Stimulated activated CD4-positive, alpha-beta T cell treated with anti-CD3 and anti-CD28 coated beads, Interleukin-4, amount 100 ng/mL, for 24 hours (primary cell): ENCODE measurements around the gene CRTC3.
A peak's percentile ranks its signal among the peaks of the same experiment; 100 is the strongest.
"Not testable (repeated sequence)": the region's sequence is repeated elsewhere in the genome, so short reads cannot be mapped to it uniquely, and the experiment has no call there.

ENCODE experiments used
- DNase-seq: peaks from one replicate; pipeline ENCODE4 v3.0.0-alpha.2; 2020

Gene CRTC3

GRCh38 chr15:90657520-90658172 is 127.9 kb downstream of the CRTC3 start:
- DNase-seq, result peak; percentile 63

DNA sequence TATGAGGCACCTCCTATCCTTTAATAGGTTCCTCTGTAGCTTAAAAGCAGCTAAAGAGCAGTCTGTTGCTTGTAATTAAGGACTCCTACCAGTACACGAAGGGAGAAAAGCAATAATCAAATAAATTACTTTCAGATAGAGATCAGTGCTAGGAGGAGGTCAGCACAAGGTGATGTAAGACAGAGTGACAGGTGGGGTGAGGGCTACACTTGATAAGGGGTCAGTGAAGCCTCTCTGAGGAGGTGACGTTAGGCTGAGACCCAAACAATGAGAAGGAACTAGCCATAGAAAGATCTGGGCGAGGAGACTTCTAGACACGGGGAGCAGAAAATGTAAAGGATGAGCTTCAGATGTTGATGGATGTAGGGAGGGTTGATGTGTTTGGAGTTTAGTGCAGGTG is 129.8 kb downstream of the CRTC3 start:
- no peak for DNase-seq

DNA sequence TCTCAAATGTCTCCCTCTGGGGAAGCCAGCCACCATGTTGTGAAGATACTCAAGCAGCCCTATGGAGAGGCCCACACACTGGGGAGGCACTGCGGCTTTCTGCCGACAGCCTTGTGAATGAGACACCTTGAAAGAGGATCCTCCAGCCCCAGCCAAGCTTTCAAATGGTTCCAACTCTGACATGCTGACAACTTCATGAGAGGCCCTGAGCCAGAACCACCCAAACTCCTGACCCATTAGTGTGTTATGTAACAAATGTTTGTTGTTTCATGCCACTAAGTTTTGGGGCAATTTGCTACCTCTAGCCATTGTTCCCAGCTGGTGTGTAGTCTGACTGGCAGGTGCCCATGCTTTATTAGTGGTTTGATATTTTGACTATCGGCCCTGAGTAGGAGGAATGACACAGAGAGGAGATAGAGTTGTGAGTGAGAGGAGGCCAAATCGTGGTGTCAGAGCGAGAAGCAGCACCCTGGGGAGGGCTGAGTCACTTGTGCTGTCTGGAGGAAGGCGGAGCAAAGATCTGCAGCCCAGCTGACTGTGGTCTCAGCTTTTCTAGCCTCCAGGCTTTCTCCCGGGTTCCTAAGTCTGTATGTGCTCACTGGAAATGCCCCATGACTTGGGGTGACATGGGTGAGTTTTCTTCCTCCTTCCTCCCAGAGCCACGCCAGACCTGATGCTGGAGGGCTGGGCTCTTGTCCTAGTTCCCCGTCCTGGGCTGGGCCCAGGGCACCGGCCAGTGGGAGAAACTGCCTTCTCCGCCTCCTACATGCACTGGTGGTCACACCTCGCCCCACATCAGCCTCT is 130.7 kb downstream of the CRTC3 start:
- peak; percentile 83 for DNase-seq

- not testable (repeated sequence) for DNase-seq
These were observed 131.2 kb downstream of the CRTC3 start for GRCh38 chr15:90660999-90661330.

DNA sequence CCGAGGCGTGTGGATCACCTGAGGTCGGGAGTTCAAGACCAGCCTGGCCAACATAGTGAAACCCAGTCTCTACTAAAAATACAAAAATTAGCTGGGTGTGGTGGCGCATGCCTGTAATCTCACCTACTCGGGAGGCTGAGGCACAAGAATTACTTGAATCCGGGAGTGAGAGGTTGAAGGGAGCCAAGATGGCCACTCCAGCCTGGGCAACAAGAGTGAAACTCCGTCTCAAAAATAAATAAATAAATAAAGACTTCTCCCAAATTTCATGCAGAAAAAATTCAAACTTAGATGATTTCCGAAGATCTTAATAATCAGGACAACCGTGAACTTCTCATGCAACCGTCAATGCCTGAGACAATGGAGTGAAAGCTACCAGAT is 134.3 kb downstream of the CRTC3 start:
- DNase-seq, result not testable (repeated sequence)

DNA sequence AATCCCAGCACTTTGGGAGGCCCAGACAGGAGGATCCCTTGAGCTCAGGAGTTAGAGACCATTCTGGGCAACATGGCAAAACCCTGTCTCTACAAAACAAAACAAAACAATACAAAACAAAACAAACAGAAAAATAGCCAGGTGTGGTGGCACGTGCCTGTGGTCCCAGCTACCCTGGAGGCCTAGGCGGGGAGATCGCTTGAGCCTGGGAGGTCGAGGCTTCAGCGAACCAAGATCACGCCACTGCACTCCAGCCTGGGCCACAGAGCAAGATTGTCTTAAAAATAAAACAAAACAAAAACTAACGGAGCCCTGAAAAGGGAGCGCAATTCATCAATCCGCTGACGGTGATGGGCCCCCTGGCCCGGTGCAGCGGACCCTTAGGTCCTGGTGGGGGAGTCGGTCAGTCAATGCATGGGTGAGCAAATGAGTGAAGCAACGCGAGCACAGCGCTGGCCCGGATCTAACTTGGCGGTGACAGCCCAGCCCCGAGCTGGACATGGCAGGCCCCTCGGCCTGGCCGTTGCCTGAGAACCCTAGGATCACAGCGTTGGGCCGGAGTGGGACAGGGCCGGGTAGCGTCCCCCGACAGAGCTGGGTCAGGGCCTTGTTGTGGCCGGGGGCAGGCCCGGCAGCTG is 135.0 kb downstream of the CRTC3 start:
- DNase-seq, result no peak

- DNase-seq, result peak; percentile 41
These were observed 135.8 kb downstream of the CRTC3 start for GRCh38 chr15:90665288-90666134.

DNA sequence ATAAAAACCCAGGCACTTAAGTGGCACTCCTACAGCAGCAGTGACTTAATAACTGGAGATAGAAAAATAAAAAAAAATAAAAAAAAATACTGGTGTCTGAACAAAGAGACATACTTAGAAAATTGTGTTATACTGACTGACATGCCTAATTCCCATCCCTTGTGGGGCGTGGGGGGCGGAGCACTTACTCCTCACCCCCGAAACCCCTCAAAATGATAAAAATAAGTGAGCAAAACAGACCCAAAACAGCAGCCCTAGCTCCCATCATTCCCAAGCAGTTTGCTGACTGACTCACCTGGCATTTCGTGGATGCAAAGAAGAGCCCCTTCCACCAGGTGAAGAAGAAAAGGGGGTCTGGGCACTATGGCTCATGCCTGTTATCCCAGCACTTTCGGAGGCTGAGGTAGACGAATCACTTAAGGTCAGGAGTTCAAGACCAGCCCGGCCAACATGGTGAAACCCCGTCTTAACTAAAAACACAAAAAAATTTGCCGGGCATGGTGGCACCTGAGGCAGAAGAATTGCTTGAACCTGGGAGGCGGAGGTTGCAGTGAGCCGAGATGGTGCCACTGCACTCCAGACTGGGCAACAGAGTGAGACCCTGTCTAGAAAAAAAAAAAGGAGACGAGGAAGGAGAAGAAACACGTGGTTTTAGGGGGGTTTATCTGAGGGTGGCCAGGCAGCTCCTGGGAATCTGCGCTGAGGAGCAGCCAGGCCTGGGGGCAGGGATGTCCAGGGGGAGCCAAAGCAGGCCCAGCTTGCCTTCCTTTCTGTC is 136.6 kb downstream of the CRTC3 start:
- DNase-seq, result no peak

- no peak for DNase-seq
These were observed 137.5 kb downstream of the CRTC3 start for GRCh38 chr15:90667073-90667754.

DNA sequence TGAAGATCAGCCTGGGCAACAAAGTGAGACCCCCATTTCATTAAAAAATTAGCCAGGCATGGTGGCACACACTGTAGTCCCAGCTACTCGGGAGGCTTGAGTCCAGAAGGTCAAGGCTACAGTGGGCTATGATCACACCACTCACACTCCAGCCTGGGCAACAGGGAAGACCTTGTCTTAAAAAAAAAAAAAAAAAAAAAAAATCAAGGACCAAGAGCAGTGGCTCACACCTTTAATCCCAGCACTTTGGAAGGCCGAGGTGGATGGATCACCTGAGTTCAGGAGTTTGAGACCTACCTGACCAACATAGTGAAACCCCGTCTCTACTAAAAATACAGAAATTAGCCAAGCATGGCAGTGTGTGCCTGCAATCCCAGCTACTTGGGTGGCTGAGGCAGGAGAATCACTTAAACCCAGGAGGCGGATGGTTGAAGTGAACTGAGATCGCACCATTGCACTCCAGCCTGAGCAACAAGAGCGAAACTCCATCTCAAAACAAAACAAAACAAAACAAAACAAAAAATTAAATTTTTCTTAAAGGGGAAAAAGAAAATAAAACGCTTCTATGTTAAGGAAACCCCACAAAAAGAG is 138.1 kb downstream of the CRTC3 start:
- not testable (repeated sequence) for DNase-seq

GRCh38 chr15:90670631-90671030 is 140.9 kb downstream of the CRTC3 start:
- not testable (repeated sequence) for DNase-seq

- no peak for DNase-seq
These were observed 141.5 kb downstream of the CRTC3 start for GRCh38 chr15:90671216-90671615.

- DNase-seq, result not testable (repeated sequence)
These were observed 143.6 kb downstream of the CRTC3 start for GRCh38 chr15:90673357-90673756.

DNA sequence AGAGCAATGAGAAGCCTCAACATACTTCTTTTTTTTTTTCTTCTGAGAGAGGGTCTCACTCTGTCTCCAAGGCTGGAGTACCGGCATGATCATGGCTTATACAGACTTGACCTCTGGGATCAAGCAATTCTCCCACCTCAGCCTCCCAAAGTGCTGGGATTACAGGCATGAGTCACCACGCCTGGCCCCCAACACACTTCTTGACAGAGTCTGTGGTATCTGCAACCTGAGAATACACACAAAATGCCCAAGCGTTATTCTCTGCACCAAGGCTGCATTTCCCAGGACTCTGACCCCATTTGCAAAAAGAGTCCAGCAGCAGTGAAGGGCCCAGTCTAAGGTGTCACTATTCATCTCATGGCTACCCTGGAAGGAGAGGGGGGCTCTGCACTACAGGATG is 144.8 kb downstream of the CRTC3 start:
- DNase-seq, result no peak

DNA sequence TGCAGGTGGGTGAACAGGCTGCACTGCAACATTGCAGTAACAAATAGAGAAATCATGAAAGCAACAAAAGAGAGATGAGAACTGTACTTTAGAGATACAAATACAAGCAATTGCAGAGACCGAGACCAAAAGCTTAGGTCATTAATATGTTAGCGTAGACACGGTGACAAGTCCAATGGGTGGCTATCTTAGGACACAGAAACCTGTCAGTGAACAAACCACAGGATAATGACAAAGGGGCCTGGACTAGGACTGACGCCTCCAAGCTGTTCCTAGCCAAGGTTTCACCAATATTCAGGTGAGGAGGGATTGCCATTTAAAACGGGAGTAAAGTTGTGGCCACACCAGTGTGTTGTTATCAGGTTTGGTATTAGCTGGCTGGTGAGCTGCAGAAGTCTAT is 145.7 kb downstream of the CRTC3 start:
- no peak for DNase-seq

DNA sequence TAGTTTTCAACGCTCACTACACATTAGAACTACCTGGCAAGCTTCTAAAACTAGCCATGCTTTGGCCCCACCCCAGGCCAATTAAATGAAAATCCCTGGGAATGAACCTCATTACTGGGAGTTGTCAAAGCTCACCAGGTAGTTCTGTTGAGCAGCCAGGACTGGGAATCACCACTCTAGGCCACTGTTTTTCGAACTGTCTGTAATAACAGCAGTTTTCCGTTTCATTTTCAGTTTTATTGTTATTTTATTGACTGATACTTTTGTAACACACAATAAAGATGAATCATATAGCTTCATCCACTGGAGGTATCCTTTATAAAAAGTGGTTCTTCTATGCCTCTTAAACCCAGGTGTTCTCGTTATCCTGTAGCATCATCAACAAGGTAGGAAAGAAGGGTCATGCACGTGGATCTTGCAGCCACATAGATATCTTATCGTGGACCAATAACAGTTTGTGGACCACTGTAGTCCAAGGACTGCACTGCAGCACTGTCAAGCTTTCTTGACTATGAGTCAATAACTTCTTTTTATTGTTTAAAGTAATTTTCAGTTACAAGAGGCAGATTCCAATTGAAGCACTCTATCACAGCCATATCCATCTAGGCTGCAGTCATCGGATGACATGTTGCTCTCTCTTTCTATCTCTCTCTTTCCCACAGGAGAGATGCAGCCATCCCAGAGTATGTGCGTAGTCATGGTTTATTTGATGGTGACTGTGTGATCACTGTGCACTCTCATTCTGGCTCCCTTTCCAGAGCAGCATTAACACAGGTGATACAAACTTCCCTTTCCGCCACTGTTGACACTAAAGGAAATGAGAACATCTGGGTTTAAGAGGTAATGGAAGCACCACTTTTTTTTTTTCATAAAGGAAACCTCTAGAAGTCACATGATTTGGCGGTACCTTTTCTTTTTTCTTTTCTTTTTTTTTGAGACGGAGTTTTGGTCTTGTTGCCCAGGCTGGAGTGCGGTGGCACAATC is 148.4 kb downstream of the CRTC3 start:
- DNase-seq, result no peak

DNA sequence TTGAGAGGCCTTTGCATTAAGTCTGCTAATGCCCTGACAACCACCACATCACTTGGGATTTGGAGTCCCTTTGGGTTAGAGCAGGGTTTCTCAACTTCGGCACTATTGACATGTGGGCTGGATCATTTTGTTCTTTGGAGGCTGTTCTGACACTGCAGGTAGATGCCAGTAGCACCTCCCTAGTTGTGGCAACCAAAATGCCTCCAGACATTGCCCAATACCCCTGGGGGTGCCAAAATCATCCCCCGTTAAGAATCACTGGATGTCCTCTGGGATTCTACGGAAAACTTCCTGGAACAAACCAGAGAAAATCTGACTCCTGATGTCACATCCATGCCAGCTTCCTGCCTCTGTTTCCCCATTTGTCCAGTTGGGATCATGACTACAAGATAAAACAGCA is 150.2 kb downstream of the CRTC3 start:
- DNase-seq, result no peak

DNA sequence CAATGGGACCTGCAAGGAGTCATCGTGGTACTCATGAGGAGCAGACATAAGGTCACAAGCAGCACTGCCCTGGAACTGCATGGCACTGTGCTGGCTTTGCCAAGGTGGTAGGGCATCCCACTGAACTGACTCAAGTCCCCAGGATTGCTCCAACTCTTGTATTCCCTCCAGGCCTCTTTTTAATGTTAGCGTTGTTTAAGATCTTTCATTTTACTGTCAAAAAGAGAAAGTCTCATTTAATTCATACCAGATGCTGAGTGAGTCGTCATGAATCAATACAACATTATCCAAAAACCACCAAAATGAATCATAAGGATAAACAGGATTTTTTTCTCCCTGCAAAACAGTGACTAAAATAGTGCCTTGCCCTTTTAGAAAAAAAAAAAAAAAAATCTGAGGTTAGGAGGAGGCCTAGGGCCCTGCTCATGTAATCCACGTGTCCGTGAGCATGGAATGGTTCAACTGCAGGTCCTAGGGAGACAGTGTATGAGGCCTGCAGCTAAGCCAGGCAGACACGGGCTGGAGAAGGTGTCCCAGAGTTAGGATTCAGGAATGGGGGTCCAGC is 150.7 kb downstream of the CRTC3 start:
- no peak for DNase-seq

DNA sequence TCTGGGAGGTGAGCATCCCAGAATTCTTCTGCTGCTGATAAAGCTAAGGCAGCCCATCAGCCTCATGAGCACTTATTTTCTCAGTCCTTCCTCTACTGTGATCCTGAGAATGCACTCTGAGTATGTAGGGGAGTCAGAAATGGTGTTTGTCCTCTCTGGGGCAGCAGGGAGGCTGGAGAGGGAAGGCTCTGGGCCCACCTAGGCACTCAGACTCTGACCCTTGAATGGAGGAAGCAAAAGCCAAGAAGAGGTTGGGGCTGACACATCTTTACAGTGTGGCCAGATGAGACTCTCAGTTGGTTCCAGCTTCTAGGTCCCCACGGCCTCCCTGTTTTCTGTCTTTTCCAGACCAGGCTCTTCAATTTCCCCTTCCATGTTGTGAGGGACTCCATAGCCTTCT is 151.3 kb downstream of the CRTC3 start:
- DNase-seq, result no peak

DNA sequence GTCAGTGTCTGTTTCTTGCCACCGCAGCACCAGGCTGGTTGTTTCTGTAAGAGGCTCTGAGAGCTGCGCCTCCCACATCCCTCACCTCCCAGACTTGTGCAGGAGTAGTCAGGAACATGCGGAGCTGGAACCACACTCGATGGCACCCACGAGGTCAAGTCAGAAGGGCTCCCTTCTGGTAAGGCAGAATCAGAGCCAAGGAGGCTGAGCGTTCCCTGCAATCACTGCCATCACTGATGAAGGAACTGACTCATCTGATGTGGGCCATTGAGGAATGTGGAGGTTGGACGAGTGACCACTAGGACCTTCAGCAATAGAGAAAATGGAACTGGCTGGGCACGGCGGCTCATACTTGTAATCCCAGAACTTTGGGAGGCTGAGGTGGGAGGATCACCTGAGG is 151.8 kb downstream of the CRTC3 start:
- no peak for DNase-seq
